GM18868 (cell line): ENCODE measurements around the gene PAM.

Source experiments
- ATAC-seq: cut with Tn5 transposase; IDR thresholded peaks from one replicate; pipeline ENCODE4 v1.9.1; 2021; ENCODE audit warnings: mild to moderate bottlenecking, moderate library complexity; ENCODE audit not compliant: unreplicated experiment

PAM gene

DNA sequence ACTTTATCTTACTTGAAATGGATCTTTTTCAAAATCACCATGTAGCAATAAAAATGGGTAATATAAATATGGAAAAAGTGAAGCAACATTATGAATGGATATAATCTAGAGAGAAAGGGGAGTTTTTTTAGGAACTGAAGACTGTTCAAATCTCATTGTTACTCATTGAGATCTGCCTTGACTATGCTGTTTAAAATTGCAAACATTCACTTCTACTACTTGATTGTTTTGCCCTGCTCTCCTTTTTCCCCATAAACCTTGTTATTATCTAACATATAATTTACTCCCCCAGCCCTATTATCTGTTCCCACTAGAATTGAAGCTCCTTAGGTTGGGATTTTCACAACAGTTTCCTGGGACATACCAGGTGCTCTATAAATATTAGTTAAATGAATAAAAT, 22.0 kb downstream of the PAM start:
- ATAC-seq, result no peak

DNA sequence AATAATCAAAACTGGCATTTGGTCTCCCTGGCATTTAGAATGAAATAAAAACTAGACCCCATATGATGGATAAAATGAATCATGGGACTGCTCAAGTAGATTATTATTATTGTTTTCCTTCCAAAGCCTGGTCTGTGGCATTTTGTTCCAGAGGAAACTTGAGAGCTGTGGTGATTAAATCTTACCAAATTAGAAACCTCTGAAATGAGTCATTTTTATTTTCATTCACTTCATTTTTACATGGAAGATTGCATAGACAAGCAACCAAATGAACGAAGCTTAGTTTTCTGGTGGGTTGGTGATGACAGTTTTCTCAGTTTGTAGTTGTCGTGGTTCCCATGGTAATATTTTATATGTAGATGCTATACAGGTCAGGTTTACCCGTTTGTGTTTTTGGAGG, 23.4 kb downstream of the PAM start:
- peak; percentile 56 for ATAC-seq

DNA sequence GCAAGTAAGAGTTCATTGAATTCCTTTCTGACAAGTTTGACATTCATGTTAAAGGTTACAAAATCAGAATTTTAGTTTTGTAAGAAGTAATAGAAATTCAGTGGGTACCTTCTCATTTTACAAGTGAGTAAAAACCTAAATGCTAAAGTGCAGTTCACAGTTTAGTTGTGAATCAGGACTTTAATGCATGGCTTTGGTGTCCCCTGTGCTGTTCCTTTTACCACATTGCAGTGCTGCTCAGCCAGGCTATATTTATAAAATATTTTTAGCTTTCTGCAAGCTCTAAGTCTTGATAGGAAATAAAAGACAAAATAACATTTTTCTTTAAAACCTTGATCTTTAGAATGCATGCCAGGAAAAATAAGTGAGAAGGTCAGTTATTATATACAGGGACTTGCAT, 26.3 kb downstream of the PAM start:
- no peak for ATAC-seq

DNA sequence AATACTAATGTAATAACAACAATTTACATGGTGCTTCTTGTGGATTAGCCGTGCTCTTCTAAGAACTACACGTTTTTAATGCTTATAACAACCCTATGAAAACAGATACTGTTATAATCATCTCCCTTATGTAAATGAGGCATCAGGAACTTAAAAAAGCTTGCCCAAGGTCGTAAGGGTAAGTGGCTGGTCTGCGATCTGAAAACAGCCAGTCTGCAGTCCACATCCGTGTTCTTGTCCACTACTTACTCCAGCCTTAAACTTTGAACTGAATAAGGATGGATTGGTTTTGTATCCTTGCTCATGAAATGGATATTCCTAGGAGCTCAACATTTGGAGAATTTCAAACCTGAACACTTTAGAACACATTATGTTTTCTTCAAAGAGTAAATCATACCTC, 26.7 kb downstream of the PAM start:
- ATAC-seq, result no peak

DNA sequence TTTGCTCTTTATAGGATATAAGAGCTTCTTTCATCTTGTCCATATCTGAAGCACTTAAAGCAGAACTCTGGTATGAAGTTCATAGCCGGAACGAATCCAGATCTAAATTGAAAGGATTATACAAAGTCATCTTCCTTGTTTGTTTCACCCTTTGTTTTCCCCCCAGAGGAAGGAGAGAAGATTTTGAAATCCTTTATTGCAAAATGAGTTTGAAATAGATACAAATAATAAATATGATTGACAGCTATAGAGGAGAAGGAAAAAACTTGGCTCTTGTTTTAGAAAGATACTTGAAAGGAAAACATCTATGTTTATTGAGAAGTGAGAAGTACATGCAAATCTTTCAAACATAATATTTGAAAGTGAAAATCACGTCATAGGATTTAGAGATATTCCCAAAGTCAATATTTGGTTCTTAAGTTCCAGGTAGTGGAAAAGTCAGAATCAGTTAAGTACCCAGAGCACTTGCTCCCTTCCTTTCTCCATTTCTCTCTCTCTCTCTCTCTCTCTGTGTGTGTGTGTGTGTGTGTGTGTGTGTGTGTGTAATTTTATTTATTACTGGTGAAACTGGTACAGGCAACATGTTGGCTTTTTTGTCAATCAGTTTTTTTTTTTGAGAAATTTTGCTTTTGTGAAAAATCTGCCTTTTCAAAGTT, 27.2 kb downstream of the PAM start:
- ATAC-seq, result no peak

DNA sequence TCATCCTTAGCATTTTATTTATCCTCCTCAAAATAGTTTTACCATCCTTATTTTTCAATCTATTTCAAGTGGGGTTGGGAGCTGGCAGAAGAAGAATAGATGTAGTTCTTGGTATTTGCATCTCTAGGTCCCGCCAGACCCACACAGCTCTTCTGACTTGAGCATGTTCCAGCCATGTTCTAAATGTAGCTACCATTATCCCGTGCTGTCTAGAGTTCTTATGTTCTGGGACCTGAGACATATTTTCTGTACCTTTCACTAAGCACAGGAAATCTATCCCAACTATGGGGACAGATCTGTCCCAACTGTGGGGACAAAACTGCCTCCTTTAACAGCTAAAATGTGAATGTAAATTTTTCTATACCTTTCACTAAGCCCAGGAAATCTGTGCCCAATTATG, 32.0 kb downstream of the PAM start:
- ATAC-seq, result no peak

DNA sequence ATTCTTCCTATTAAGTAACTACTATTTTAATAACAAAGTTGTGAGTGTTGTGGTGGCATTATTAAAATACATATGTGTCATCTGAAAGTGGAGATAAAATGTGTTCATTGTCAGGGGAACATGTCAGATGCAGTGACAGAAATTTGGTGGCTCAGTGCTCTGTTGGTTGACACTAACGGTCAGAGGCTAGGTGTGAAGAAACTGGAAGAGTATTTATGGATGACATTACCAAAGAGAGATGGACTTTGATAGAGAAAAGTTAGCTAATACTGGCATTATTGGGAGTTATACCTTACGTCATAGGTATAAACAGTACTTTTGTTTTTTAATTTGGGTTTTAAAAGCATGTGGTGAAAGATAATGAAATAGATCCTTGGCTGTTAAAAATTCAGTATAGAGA, 33.7 kb downstream of the PAM start:
- ATAC-seq, result no peak

DNA sequence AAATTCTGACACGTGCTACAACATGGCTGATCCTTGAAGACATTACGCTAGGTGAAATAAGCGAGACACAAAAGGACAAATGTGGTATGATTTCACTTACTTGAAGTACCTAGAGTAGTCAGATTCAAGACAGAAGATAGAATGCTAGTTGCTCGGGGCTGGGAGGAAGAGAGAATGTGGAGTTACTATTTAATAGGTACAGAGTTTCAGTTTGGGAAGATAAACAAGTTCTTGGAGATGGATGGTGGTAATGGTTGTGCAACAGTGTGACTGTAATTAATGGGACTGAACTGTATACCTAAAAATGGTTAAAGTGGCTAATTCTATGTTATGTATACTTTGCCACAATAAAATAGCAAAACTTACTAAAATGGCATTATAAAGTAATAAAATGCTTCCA, 34.4 kb downstream of the PAM start:
- no peak for ATAC-seq

DNA sequence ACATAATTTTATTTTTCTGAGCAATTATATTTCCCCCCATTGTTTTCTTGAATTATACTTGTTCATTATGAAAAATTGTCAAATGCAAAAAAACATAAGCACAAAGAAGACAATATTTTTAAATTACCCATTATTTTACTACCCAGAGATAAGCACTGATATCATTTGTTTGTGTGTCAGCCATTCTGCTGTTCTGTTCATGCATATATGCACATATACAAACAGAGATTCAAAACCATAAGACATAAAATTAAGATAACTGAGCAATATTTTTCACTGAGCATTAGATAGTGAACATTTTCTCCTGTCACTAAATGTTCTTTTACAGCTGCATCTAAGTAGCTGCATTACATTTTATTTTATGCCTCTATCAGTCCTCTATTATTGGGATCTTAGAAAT, 35.6 kb downstream of the PAM start:
- no peak for ATAC-seq

DNA sequence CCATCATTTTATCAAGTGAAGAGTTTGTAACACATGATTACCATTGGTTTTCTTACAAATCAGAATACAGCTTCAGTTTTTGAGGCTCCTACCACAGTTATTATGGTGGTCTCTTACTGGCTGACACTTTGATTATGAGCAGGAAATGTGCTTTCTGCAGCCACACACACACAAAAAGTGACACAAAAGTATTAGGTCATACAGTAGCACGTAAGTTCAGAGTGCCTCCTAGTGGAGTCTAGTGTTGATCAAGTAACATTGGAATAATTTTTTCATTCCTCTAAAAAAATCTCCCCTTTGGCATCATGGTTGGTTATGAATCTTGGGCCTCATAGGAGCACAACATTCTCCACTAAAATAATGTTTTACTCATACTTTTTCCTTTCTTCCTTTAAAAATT, 37.6 kb downstream of the PAM start:
- no peak for ATAC-seq

DNA sequence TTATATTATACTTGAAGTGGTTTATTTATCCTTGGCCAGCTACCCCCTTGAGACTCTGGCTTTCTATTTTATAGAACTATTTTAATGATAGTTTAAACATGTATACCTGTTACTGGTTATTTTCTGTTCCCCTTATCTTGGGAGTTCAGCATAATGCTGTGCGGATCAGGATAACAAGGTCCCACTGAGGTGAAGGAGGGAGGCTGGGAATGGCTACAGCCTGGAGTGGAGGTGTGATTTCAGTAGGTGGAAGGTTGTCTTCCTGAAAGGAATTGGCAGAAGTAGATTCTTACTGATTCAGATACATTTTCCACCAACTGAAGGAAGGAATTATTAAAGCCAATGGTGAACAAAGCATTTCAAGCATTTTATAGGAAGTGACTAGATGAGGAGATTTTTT, 38.9 kb downstream of the PAM start:
- ATAC-seq, result no peak

DNA sequence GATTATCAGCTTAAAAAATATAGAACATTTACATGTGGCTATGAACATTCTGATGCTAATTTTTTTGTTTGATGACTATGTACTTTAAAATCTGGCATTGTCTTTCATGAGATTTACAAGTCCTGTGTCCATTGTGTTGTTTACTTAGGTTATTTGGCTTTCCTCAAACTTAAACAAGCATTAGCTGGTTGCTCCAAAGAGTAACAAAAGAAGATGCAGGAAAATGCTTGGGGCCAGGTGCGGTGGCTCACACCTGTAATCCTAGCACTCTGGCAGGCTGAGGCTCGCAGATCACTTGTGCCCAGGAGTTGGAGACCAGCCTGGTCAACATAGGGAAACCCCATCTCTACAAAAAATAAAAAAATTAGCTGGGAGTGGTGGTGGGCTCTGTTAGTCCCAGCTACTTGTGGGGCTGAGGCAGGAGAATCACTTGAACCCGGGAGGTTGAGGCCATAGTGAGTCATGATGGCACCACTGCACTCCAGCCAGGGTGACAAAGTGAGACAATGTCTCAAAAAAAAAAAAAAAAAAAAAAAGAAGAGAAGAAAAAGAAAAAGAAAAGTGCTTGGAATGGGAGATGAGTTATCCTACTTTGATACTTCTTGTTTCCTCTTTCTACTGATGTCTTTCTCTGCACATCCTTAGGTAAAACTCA, 39.7 kb downstream of the PAM start:
- no peak for ATAC-seq

DNA sequence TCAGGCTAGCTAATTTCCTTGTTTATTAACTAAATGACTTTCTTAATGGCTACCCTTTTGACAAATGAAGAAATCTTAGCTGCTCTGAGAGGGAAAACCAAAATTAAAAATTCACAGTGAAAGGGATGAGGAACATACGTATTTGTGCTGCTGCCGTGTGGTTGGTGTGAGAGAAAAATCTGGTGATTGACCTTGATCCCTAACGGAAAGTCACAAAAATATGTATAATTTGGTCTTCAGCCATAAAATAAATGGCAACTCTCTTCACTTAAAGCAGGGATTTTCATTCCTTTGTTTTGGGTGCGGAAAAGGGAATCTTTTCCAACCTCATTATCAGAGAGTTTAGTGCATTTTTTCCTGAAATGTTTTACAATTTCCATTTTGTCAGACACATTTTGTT, 40.4 kb downstream of the PAM start:
- no peak for ATAC-seq

DNA sequence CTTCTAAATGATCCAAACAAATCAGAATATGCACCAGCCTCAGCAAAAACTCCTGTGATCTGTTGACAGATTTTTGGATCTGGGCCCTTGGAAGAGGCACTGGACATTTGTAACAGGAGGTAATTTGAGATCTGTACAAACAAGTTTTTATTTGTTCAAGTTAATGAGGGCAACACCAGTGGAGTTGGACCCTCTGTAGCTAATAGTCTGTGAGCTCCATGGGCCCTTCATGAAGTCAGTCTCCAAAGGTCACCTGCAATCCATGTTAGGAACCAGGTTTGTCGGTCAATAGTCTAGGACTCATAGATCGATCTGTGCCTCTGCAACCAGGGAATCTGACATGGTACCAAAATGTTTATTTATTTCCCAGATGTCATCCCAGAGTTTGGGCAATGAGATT, 40.9 kb downstream of the PAM start:
- ATAC-seq, result no peak

DNA sequence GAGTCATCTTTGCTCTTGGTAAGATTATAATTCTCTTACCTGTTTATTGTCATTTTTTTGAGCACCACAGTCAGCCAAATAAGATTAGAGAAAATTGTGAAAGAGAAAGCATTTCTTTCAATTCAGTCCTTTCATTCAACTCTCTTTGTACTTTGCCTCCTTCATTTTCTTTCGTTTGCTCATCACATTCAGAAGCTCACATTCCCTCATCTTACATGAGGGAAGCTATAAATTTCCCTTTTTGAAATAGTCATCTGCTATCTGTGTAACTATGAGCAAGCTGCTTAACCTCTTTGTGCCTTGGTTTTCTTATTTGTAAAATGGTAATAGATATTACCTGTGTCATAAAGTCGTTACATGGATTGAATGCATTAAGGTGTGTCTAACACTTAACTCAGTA, 41.4 kb downstream of the PAM start:
- no peak for ATAC-seq

DNA sequence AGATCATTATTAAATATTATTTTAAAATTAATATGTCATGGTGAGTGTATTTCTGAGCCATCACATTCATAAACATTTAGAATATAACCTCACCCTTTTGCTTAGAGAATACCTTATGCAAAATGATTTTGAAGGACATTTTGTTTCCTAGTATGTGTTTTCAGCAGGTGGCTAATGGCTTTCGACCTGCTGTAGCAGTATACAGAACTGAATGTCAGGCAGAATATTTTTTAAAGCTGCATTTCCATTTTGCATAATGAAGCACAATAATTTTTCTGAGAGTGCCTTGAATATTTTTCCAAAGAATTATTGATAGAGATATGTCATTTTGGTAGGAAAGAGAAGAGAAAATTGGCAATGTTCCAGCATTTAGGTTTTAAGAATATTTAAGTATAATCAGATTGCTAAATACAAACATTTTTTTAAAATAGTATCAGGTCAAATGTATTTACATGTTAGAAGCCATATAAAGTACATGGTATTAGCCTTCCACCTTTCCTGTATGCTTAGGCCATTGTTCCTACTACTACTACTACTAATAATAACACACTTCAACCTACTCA, 42.3 kb downstream of the PAM start:
- ATAC-seq, result no peak

DNA sequence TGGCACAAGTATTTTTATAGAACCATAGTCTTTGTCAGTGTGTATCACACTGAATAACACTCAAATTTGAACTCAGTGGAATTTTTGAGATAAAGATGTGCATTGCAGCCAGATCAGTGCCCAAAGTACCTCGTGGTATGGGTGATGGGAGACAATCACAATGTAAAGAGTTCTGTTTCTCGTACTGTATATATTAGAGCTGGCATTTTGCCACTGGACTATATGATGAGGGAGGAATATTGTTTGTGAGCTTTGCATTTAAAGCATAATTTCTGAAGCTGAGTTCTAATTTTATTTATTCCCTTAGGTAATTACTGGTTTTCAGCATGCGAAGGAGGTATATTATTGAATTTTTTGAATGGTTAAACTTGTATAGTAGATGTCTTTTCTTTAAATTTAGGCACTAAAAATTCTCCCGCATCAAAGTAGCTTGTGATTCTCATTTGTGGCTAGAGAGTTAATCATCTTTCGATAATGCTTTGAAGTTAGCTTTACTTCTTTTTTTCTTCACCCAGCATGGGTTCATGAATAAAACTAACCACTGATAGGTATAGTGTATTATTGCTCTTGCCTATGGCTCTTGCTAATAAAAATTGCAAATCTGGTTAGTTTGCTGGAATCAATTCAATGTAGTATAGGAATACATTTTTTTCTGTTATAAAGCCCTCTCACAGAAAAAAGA, 43.1 kb downstream of the PAM start:
- ATAC-seq, result no peak

DNA sequence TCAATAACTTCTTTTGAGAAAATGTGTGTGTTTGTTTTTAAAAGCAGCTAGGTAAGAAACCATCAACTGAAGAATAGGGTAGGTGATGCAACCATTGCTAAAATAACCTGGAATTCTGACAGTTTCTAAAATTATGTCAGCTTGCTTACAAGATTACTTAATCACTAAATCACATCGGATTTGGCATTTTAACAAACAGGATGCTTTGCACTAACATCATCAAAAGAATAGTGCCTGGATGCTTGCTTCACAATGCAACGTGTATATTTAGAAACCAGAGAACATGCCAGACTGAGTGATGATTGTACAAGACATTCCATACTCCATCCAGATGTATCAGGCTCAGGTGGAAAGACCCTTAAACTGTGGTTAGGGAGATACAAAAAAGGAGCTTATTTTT, 43.9 kb downstream of the PAM start:
- ATAC-seq, result no peak

DNA sequence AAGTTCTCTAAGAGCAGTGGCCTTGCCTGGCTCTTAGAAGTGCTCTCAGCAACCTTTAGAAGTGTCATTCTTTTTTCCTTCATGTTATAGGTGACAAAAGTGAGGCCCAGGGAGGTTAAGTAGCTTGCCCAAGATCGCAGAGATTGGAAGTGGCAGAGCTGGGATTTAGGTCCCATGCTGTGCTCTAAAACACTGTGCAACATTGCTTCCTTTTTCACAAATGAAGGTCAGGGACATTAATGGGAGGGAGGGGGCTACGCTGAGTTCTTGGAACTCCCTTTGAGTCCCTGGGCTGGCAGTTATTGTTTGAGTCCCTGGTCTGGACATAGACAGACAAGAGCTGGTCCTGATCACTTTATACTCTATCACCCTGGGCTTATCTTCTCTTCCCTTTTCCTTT, 45.3 kb downstream of the PAM start:
- no peak for ATAC-seq

DNA sequence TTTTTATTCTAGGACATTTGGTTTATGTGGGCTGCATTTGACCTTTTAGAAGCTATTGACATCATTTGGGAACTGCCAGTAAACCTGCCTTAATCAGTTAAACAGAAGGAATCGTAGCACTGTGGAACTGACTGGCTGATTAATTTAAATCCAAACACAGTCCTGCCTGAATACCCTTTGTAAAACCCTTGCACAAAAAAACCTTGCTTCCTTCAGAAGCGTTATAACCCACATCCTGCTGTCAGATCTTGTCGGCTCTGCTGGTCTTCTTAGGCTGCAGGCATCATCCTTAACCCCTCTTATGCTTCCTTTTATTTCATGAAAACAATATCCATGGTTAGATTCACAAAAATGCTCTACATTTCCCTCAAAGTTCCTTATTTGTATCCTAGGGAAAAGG, 46.3 kb downstream of the PAM start:
- ATAC-seq, result peak; percentile 67

DNA sequence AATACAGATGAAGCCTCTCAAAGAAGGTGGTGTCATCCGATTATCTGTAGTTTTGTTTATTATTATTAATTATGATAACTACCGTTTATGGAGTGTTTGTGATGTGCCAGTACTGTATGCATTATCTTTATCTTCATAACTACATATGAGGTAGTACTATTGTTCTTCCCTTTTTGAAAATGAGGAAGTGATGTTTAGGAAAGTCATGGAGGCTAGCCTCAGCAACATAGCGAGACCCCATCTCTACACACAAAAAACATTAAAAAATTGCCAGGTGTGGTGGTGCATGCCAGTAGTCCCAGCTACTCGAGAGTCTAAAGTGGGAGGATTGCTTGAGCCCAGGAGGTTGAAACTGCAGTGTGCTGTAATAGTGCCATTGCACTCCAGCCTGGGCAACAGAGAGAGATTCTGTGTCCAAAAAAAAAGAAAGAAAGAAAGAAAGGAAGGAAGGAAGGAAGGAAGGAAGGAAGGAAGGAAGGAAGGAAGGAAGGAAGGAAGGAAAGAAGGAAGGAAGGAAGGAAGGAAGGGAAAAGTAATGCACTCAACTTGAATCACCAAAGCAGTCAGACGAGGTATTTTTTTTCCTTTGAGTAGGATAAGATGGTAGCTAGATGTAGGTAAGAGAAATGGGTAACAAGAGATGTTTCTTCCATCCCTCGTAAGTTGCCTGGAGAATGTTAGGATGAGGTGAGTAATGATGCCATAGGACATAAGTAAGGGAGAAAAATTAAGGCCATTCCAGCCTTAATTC, 47.8 kb downstream of the PAM start:
- peak; percentile 54 for ATAC-seq
